CD4-positive, alpha-beta T cell treated with Interleukin-2 at 100 ng/mL for 4 hours (primary cell): ENCODE results near the gene EIF1B.

Experiments
- DNase-seq: peaks from one replicate; pipeline ENCODE4 v3.0.0-alpha.2; 2020; ENCODE audit warnings: low spot score

EIF1B gene

GRCh38 chr3:40308725-40309417 is 636 bp upstream of the EIF1B start:
- DNase-seq = no peak

GRCh38 chr3:40309925-40310695 is 603 bp downstream of the EIF1B start:
- DNase-seq = peak; percentile 8

- DNase-seq = no peak
Observed at GRCh38 chr3:40310705-40311104, 1.2 kb downstream of the EIF1B start.

DNA sequence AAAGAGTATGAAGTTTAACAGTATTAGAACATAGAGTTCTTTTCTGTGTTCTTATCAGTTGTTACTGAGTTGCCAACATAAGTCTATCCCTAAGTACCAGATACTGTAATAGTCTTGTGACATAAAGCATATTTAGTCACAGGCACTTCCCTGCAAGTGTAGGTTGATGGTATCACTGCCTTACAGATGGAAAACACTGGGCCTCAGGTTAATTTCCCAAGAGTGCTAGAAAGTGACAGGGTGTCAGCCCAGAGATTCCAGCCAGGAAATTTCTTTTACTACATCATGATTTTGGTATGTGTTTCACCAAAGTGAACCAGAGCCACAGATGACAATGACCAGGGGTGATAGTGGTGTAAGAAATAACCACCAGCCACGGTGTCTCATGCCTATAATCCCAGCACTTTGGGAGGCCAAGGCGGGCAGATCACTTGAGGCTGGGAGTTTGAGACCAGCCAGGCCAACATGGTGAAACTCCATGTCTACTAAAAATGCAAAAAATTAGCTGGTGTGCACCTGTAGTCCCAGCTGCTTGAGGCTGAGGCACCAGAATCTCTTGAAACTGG is 3.2 kb downstream of the EIF1B start:
- DNase-seq = no peak

DNA sequence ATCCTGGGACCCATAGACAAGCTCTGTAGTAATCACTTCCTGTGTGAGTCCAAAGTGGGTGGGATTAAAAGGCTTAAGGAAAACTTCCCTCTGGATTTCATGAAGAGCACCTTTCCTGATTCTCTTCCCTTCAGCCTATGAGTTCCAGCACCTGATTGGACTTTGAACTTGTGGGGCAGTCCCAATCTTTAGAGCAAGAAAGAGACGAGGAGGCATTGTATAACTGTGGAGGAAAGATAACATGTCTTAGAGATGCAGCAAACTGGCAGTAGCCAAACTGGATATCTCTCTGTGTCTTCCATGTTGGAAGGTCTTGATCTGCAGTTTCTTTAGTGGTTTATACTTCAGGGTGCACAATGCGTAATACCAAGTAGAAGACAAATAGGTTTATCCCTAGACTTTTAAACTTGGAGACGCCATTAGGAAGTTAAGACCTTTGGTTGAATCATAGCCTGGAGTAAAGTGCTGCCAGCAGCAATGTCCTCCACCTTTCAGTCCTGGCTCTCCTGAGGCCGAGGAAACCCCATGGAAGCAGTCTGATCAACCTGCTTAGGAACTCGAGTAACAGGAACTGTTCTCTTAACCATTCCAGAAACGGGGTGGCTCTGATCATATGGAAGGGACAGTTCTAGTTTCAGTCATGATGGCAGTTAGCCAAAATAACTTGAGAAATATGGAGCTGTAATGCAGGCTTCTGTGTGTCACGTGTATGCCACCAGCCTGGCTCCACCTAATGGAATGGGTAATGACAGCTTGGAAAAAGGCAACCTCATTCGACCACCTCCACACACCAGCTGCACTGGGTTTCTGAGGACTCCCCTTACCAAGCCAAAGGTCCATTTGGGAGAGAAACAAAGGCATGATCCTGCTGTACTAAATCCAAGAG is 4.7 kb downstream of the EIF1B start:
- DNase-seq = no peak

GRCh38 chr3:40317061-40317855 is 7.8 kb downstream of the EIF1B start:
- DNase-seq = peak; percentile 70

DNA sequence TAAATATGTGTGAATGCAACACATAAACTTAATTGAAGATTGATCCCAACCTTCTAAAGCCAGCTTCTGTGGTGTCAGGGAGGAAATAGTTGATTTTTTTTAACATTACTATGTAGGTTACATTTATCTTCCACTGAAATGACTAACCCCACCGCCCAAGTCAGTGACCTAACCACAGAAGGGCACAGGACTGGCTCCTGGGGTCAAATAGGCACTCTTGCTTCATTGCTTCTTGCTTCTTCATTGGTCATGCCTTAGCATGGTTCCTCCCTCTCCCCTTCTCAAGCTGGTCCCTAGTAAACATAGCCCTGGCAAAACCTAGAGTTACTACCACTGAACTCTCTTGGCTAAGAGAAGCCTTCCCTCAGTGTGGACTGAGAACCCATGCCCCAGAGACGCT is 12.3 kb downstream of the EIF1B start:
- no peak for DNase-seq

GRCh38 chr3:40323946-40324345 is 14.4 kb downstream of the EIF1B start:
- no peak for DNase-seq

DNA sequence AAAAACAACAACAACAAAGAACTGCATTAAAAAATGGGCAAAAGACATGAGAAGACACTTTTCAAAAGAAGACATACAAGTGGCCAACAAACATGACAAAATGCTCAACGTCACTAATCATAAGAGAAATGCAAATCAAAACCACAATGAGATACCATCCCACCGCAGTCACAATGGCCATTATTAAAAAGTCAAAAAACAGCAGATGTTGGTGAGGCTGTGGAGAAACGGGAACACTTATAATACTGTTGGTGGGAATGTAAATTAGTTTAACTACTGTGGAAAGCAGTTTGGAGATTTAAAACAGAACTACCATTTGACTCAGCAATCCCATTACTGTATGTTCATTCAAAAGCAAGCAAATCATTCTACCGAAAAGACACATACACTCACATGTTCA is 15.1 kb downstream of the EIF1B start:
- DNase-seq = no peak

GRCh38 chr3:40325465-40325864 is 16.0 kb downstream of the EIF1B start:
- DNase-seq = no peak

DNA sequence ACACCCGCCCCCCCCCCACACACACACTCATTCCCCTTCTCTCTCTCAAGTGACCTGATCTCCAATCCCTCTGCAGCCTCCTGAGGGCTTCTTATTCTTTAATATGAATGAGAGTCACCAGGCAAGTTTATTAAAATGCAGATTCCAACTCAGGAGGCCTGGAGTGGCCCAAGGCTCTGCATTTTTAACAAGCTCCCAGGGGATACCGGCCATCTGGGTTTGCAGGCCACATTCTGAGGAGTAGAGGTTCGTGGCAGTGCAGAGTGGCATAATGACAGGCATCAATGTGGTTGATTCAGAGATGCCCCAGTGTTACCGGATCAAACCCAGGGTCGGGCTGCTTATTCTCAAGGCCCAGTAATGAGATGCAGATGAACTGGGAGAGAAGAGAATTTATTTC is 18.9 kb downstream of the EIF1B start:
- no peak for DNase-seq

GRCh38 chr3:40329071-40329470 is 19.6 kb downstream of the EIF1B start:
- no peak for DNase-seq

DNA sequence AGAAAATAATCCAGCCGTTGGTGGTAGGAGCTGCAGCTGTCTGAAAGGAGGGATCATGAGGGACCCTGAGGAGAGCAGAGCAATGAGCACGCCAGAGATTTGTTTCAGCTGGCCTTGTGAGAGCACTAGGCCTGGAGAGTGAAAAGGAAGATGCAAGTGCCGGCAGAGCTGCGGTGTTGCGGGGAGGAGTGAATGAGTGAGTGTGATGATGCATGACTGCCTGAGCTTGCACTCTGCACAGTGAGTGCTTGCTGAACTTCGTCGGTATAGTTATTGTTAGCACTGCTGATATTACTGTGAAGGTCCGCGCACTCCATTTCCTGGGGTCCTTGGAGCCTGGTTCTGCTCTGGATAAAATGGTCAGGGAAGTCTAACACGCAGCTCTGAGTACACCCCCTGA is 23.2 kb downstream of the EIF1B start:
- DNase-seq = no peak

DNA sequence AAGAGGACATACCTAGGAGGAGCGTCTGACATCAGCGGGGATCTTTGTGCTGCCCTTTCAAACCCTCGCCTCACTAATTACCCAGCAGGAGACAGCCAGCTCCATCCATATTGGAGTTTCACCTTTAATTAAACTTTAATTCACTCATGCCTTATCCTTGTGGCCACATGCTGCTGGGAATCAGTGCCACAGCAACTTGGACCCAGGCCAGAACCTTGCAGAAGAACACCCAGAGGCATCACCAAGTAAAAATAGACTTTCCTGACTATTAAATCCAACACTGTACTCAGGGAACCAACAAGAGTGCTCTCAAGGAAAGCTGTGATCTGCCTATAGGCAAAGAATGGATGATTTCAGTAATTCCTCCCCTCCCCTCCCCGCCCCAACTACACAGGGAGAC is 23.9 kb downstream of the EIF1B start:
- DNase-seq = no peak

- DNase-seq = no peak
Observed at GRCh38 chr3:40333852-40334251, 24.3 kb downstream of the EIF1B start.

DNA sequence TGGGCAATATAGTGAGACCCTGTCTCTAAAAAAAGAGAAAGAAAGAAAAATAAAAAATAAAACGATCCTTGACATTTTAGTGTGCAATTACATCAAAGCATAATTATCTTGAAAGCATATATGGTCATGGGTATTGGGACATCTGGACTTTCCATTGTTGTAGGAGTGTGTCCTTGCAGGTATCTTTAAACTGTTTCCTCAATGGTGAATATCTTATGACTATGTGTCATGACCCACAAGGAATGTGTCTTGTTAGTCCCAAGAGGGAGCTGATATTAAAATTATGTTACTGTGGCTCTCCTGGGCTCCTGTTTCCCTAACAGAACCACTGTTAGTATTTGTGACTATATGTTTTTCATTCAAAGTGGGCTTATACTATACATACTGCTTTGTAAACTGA is 26.6 kb downstream of the EIF1B start:
- no peak for DNase-seq

DNA sequence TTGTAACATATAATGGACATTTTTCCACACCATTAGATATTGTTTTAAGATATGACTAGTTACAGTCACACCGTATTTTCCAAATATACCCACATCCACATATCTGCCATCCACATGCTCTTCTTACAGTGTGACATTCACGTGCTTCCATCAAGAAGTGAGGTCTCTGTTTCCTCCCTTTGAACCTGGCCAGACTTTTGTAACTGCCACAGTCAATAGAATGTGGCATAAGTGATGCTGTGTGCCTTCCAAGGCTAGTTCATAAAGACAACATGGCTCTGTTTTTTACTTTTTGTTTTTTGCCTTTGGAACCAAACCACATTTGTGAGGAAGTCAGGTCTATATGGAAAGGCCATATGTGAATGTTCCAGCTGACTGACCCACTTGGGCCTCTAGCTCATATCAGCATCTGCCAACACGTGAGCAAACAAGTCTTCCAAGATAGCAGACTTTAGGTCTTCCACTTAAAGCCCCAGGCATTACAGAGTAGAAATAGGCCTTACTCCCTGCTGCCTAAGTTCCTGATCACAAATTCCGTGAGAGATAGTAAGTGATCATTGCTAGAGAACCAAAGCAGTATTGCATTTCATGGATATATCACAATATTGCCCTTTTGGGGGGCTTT is 27.1 kb downstream of the EIF1B start:
- no peak for DNase-seq

GRCh38 chr3:40337136-40338108 is 27.9 kb downstream of the EIF1B start:
- DNase-seq = no peak

GRCh38 chr3:40339871-40340270 is 30.4 kb downstream of the EIF1B start:
- DNase-seq = no peak
